ENCODE data around the gene COPS7B.
"Not testable (repeated sequence)": the region's sequence is repeated elsewhere in the genome, so short reads cannot be mapped to it uniquely, and the experiment has no call there.

COPS7B gene

GRCh38 chr2:231786177-231786916, at the start of gene COPS7B:
COPS7B (plus strand) TSS chr2:231786445; CDS start chr2:231788571, 2,126 bp downstream.
- peak; percentile 56 to 68 for DNase-seq (ENCODE audit: low read depth in 2 of 2, low spot score in 1 of 2)

GRCh38 chr2:231737761-231738160, 48.5 kb upstream of the COPS7B start:
- DNase-seq (ENCODE audit: low read depth in 2 of 2, low spot score in 1 of 2): no peak

- no peak for DNase-seq (ENCODE audit: low read depth in 2 of 2, low spot score in 1 of 2)
Observed at GRCh38 chr2:231743376-231744116, 42.7 kb upstream of the COPS7B start.

GRCh38 chr2:231745303-231746038, 40.8 kb upstream of the COPS7B start:
- no peak for DNase-seq (ENCODE audit: low read depth in 2 of 2, low spot score in 1 of 2)

- DNase-seq (ENCODE audit: low read depth in 2 of 2, low spot score in 1 of 2): not testable (repeated sequence)
Observed at GRCh38 chr2:231748153-231748896, 37.9 kb upstream of the COPS7B start.

GRCh38 chr2:231749016-231749415, 37.2 kb upstream of the COPS7B start:
- DNase-seq (ENCODE audit: low read depth in 2 of 2, low spot score in 1 of 2): not testable (repeated sequence)

GRCh38 chr2:231751042-231751815, 35.0 kb upstream of the COPS7B start:
- no peak for DNase-seq (ENCODE audit: low read depth in 2 of 2, low spot score in 1 of 2)

- no peak for DNase-seq (ENCODE audit: low read depth in 2 of 2, low spot score in 1 of 2)
Observed at GRCh38 chr2:231752061-231752460, 34.2 kb upstream of the COPS7B start.

- DNase-seq (ENCODE audit: low read depth in 2 of 2, low spot score in 1 of 2): no peak
Observed at GRCh38 chr2:231761735-231762134, 24.5 kb upstream of the COPS7B start.

- no peak for DNase-seq (ENCODE audit: low read depth in 2 of 2, low spot score in 1 of 2)
Observed at GRCh38 chr2:231764124-231764523, 22.1 kb upstream of the COPS7B start.

GRCh38 chr2:231764760-231765159, 21.5 kb upstream of the COPS7B start:
- DNase-seq (ENCODE audit: low read depth in 2 of 2, low spot score in 1 of 2): no peak

- no peak for DNase-seq (ENCODE audit: low read depth in 2 of 2, low spot score in 1 of 2)
Observed at GRCh38 chr2:231765496-231765929, 20.7 kb upstream of the COPS7B start.

- no peak for DNase-seq (ENCODE audit: low read depth in 2 of 2, low spot score in 1 of 2)
Observed at GRCh38 chr2:231769170-231770136, 16.8 kb upstream of the COPS7B start.

- DNase-seq (ENCODE audit: low read depth in 2 of 2, low spot score in 1 of 2): no peak
Observed at GRCh38 chr2:231780123-231780908, 5.9 kb upstream of the COPS7B start.

- peak; percentile 94 to 95 for DNase-seq (ENCODE audit: low read depth in 2 of 2, low spot score in 1 of 2)
Observed at GRCh38 chr2:231780909-231781797, 5.1 kb upstream of the COPS7B start, which contains the start of gene PDE6D. PDE6D (minus strand) TSS chr2:231781282; CDS start chr2:231781114, 168 bp downstream.

- no peak for DNase-seq (ENCODE audit: low read depth in 2 of 2, low spot score in 1 of 2)
Observed at GRCh38 chr2:231781798-231782726, 4.2 kb upstream of the COPS7B start.
